Lung (tissue), 12 donors: ENCODE measurements around the gene SLC47A1. TPM values are rescaled to one million over a fixed set of nuclear protein-coding genes. Genes with fewer than 3 reads are reported as not detected.

Source experiments
- ATAC-seq: fragments of 200-7000 bp; cut with Tn5 transposase; one replicate; pipeline ENCODE4 v1.9.1; 2020; ENCODE audit warnings: moderate number of reproducible peaks; ENCODE audit not compliant: insufficient read depth, low FRiP score
- DNase-seq, 3 donors: peaks; one replicate each; pipeline ENCODE4 v3.0.0-alpha.2; 2013 to 2017
- H3K27ac ChIP-seq, 2 donors: one replicate each; pipeline ENCODE4 v1.5.1; 2013; ENCODE audit warnings: mild to moderate bottlenecking in 2 of 2, moderate library complexity in 2 of 2, control low read depth in 1 of 2, inconsistent platforms in 1 of 2, low read depth in 1 of 2, low read length in 1 of 2
- H3K27me3 ChIP-seq, 3 donors: one replicate each; pipeline ENCODE4 v1.5.1; 2013; ENCODE audit warnings: low read length in 2 of 3; ENCODE audit not compliant: control insufficient read depth in 3 of 3, insufficient read depth in 3 of 3
- H3K36me3 ChIP-seq, 4 donors: one replicate each; pipeline ENCODE4 v1.5.1; 2013; ENCODE audit warnings: low read length in 4 of 4, mild to moderate bottlenecking in 1 of 4, moderate library complexity in 1 of 4; ENCODE audit not compliant: control insufficient read depth in 4 of 4, insufficient read depth in 4 of 4
- H3K4me1 ChIP-seq, 5 donors: one replicate each; pipeline ENCODE4 v1.5.1; 2013; ENCODE audit warnings: low read length in 5 of 5, mild to moderate bottlenecking in 2 of 5, moderate library complexity in 1 of 5; ENCODE audit not compliant: control insufficient read depth in 5 of 5, insufficient read depth in 5 of 5
- H3K4me3 ChIP-seq: one replicate; pipeline ENCODE4 v1.5.1; 2013; ENCODE audit warnings: mild to moderate bottlenecking, control low read depth, moderate library complexity
- H3K9ac ChIP-seq, 2 donors: one replicate each; pipeline ENCODE4 v1.5.1; 2013; ENCODE audit warnings: low read length in 2 of 2, control low read depth in 1 of 2; ENCODE audit not compliant: insufficient read depth in 1 of 2
- H3K9me3 ChIP-seq, 4 donors: one replicate each; pipeline ENCODE4 v1.5.1; 2013; ENCODE audit warnings: low read length in 3 of 4, mild to moderate bottlenecking in 1 of 4, moderate library complexity in 1 of 4; ENCODE audit not compliant: control insufficient read depth in 4 of 4, insufficient read depth in 3 of 4
- CTCF ChIP-seq: IDR thresholded peaks from 2 replicates; pipeline ENCODE4 v1.5.1; 2012; ENCODE audit warnings: mild to moderate bottlenecking; ENCODE audit errors: control extremely low read depth, extremely low read depth
- WGBS, 2 donors: extraction: QIAGEN DNeasy Blood & Tissue Kit; methylation state at CpG; one replicate each; pipeline ENCODE4 v1.1.7; 2013; 5-methylcytosine and 5-hydroxymethylcytosine counted together
- polyA plus RNA-seq, 2 donors: library from polyadenylated mRNA; stranded (reverse); fragments of 200-250 nt; gene quantifications; one replicate each; pipeline ENCODE4 v1.2.1, GENCODE V29; 2013
- total RNA-seq, 2 donors: library from RNA; depleted of rRNA in 1 of 2; stranded (reverse); fragments of >200 nt in 1 of 2; gene quantifications; one replicate each; pipeline ENCODE4 v1.2.1, GENCODE V29; 2014 to 2021
- donor health status: control.
- donor health status: control.
- donor health status: Bipolar disorder and iron deficiency.
- donor health status: healthy.
- donor health status: DM: yes; HTN: yes; CAD: no.

SLC47A1 gene
- total and polyA plus RNA-seq, 4 donors, result 0.74 to 9.4 (median 2.3) TPM

GRCh38 chr17:19540706-19541370 is 7.2 kb downstream of the SLC47A1 start:
- WGBS, 2 donors, result 87 to 93% methylated on average over 13 of the region's 13 CpGs
- no peak overlapping the region for H3K27ac ChIP-seq
- no peak for DNase-seq
- H3K36me3 ChIP-seq, result no peaks in the 10 kb centered on the region
- H3K9ac ChIP-seq, result no peak overlapping the region
- ATAC-seq, result no peak
- peaks cover 0 to 7% (median 0%) of the 10 kb centered on the region in 5 donors for H3K4me1 ChIP-seq
- H3K27me3 ChIP-seq, result no peaks in the 10 kb centered on the region
- H3K4me3 ChIP-seq, result no peak overlapping the region
- no peak for TF ChIP-seq CTCF
- H3K9me3 ChIP-seq, result no peaks in the 10 kb centered on the region

GRCh38 chr17:19541445-19541844 is 7.8 kb downstream of the SLC47A1 start:
- no peak for DNase-seq
- TF ChIP-seq CTCF, result no peak
- Histone ChIP-seq H3K36me3 (no peaks in the 10 kb centered on the region), H3K9me3 (no peaks in the 10 kb centered on the region), H3K27ac (no peak overlapping the region), H3K27me3 (no peaks in the 10 kb centered on the region), H3K9ac (no peak overlapping the region), H3K4me3 (no peak overlapping the region), H3K4me1 (peaks cover 0 to 7% (median 0%) of the 10 kb centered on the region in 5 donors)
- ATAC-seq, result no peak
- WGBS, 2 donors, result 90 to 91% methylated on average over 6 of the region's 6 CpGs

- H3K27ac ChIP-seq, result no peak overlapping the region
- DNase-seq (no peak), ATAC-seq (no peak)
- peaks cover 0 to 7% (median 0%) of the 10 kb centered on the region in 5 donors for H3K4me1 ChIP-seq
- H3K36me3 ChIP-seq, result no peaks in the 10 kb centered on the region
- H3K27me3 ChIP-seq, result no peaks in the 10 kb centered on the region
- no peaks in the 10 kb centered on the region for H3K9me3 ChIP-seq
- WGBS, 2 donors, result 93 to 95% methylated on average over 8 of the region's 8 CpGs
- H3K4me3 ChIP-seq, result no peak overlapping the region
- H3K9ac ChIP-seq, result no peak overlapping the region
- no peak for TF ChIP-seq CTCF
These were observed 8.6 kb downstream of the SLC47A1 start for GRCh38 chr17:19542247-19542646.

- no peaks in the 10 kb centered on the region for H3K4me1 ChIP-seq
- TF ChIP-seq CTCF, result no peak
- H3K27ac ChIP-seq, result no peak overlapping the region
- H3K9ac ChIP-seq, result no peak overlapping the region
- no peak overlapping the region for H3K4me3 ChIP-seq
- no peak for DNase-seq
- 95 to 98% methylated on average over 8 of the region's 8 CpGs for WGBS, 2 donors
- ATAC-seq, result no peak
- H3K27me3 ChIP-seq, result no peaks in the 10 kb centered on the region
- no peaks in the 10 kb centered on the region for H3K36me3 ChIP-seq
- no peaks in the 10 kb centered on the region for H3K9me3 ChIP-seq
These were observed 10.7 kb downstream of the SLC47A1 start for GRCh38 chr17:19544366-19544765.
